ENCODE results near the gene SNX20. TPM values are rescaled to one million over a fixed set of nuclear protein-coding genes. Genes with fewer than 3 reads are reported as not detected.

The SNX20 gene
- total RNA-seq, 2 experiments from 2014 or later: 70.6 to 76.3 TPM

GRCh38 chr16:50697421-50697715 lies 16.3 kb upstream of the SNX20 start:
- H3K9me3 Mint-ChIP-seq: peaks cover 2% of the 10 kb centered on the region
- DNase-seq (no peak), ATAC-seq (ENCODE audit: low read depth) (no peak)
- H3K36me3 Mint-ChIP-seq: peaks cover 7% of the 10 kb centered on the region
- H3K27ac Mint-ChIP-seq: peak overlapping the region; percentile 82
- H3K4me1 Mint-ChIP-seq: peaks cover 39% of the 10 kb centered on the region
- H3K4me3 Mint-ChIP-seq: peak overlapping the region; percentile 75
- POLR2A ChIA-PET: no interaction called here
- H3K27me3 Mint-ChIP-seq: peaks cover 13% of the 10 kb centered on the region

- H3K27me3 Mint-ChIP-seq: peaks cover 15% of the 10 kb centered on the region
- ATAC-seq (ENCODE audit: low read depth) (no peak), DNase-seq (no peak)
- H3K4me1 Mint-ChIP-seq: peaks cover 39% of the 10 kb centered on the region
- H3K4me3 Mint-ChIP-seq: peak overlapping the region; percentile 48
- peaks cover 2% of the 10 kb centered on the region for H3K9me3 Mint-ChIP-seq
- H3K36me3 Mint-ChIP-seq: peaks cover 7% of the 10 kb centered on the region
- POLR2A ChIA-PET: interaction anchor here (1.2 kb wide), 1 partner anchor 45 kb away, joined by 3 read pairs; no protein-coding TSS in a partner anchor
- H3K27ac Mint-ChIP-seq: peak overlapping the region; percentile 69
Measured at GRCh38 chr16:50696575-50697420, 15.7 kb upstream of the SNX20 start.

GRCh38 chr16:50696126-50696525 lies 15.0 kb upstream of the SNX20 start:
- H3K4me1 Mint-ChIP-seq: peaks cover 39% of the 10 kb centered on the region
- DNase-seq (peak; percentile 28), ATAC-seq (ENCODE audit: low read depth) (no peak)
- H3K9me3 Mint-ChIP-seq: no peaks in the 10 kb centered on the region
- H3K36me3 Mint-ChIP-seq: peaks cover 3% of the 10 kb centered on the region
- H3K27ac Mint-ChIP-seq: peak overlapping the region; percentile 69
- peaks cover 15% of the 10 kb centered on the region for H3K27me3 Mint-ChIP-seq
- peak overlapping the region; percentile 48 for H3K4me3 Mint-ChIP-seq
- POLR2A ChIA-PET: interaction anchor here (1.2 kb wide), 1 partner anchor 45 kb away, joined by 3 read pairs; no protein-coding TSS in a partner anchor

- Mint-ChIP-seq H3K4me1 (peaks cover 39% of the 10 kb centered on the region), H3K9me3 (no peaks in the 10 kb centered on the region), H3K36me3 (peaks cover 2% of the 10 kb centered on the region), H3K27ac (peak overlapping the region; percentile 19), H3K4me3 (peak overlapping the region; percentile 5), H3K27me3 (peaks cover 15% of the 10 kb centered on the region)
- POLR2A ChIA-PET: interaction anchor here (0.6 to 1.2 kb wide), 3 partner anchors 21 to 50 kb away, joined by 3 to 4 read pairs (median 3); no protein-coding TSS in a partner anchor
- ATAC-seq (ENCODE audit: low read depth) (no peak), DNase-seq (no peak)
Measured at GRCh38 chr16:50695017-50696000, 14.2 kb upstream of the SNX20 start.

GRCh38 chr16:50694206-50694605 lies 13.1 kb upstream of the SNX20 start:
- Mint-ChIP-seq H3K4me1 (peaks cover 37% of the 10 kb centered on the region), H3K27me3 (peaks cover 15% of the 10 kb centered on the region), H3K36me3 (peaks cover 2% of the 10 kb centered on the region), H3K9me3 (no peaks in the 10 kb centered on the region), H3K4me3 (peak overlapping the region; percentile 78), H3K27ac (peak overlapping the region; percentile 31)
- ATAC-seq (ENCODE audit: low read depth): no peak
- POLR2A ChIA-PET: interaction anchor here (0.6 to 1.2 kb wide), 2 partner anchors 13 to 22 kb away, joined by 4 read pairs; partner anchors contain the start of gene SNX20
- no peak for DNase-seq

GRCh38 chr16:50692999-50693781 lies 12.1 kb upstream of the SNX20 start, which contains the start of gene NOD2:
Gene NOD2 (plus strand): TSS chr16:50693606. CDS start chr16:50699496, 5,890 bp downstream.
- peaks cover 35% of the 10 kb centered on the region for H3K4me1 Mint-ChIP-seq
- ATAC-seq (ENCODE audit: low read depth) (peak; percentile 43), DNase-seq (peak; percentile 53)
- POLR2A ChIA-PET: interaction anchor here (1.2 kb wide), 1 partner anchor 12 kb away, joined by 4 read pairs; the partner anchor contains the start of gene SNX20
- peak within 1 kb of the TSS; percentile 60 for H3K27ac Mint-ChIP-seq
- peak within 1 kb of the TSS; percentile 78 for H3K4me3 Mint-ChIP-seq
- H3K36me3 Mint-ChIP-seq: peaks cover 2% of the 10 kb centered on the region
- peaks cover 15% of the 10 kb centered on the region for H3K27me3 Mint-ChIP-seq
- H3K9me3 Mint-ChIP-seq: no peaks in the 10 kb centered on the region

GRCh38 chr16:50692644-50692998 lies 11.5 kb upstream of the SNX20 start:
- peaks cover 29% of the 10 kb centered on the region for H3K4me1 Mint-ChIP-seq
- peaks cover 15% of the 10 kb centered on the region for H3K27me3 Mint-ChIP-seq
- no peak for DNase-seq

GRCh38 chr16:50690177-50690576 lies 9.1 kb upstream of the SNX20 start:
- H3K4me3 Mint-ChIP-seq: no peak overlapping the region
- peaks cover under 1% of the 10 kb centered on the region for H3K36me3 Mint-ChIP-seq
- POLR2A ChIA-PET: no interaction called here
- no peaks in the 10 kb centered on the region for H3K9me3 Mint-ChIP-seq
- peaks cover 15% of the 10 kb centered on the region for H3K27me3 Mint-ChIP-seq
- DNase-seq (no peak), ATAC-seq (ENCODE audit: low read depth) (no peak)
- H3K27ac Mint-ChIP-seq: no peak overlapping the region
- H3K4me1 Mint-ChIP-seq: peaks cover 20% of the 10 kb centered on the region

More at GRCh38 chr16:50692644-50692998, 11.5 kb upstream of the SNX20 start:
- POLR2A ChIA-PET: no interaction called here
- no peak for ATAC-seq (ENCODE audit: low read depth)
- H3K36me3 Mint-ChIP-seq: peaks cover 2% of the 10 kb centered on the region
- H3K27ac Mint-ChIP-seq: peak overlapping the region; percentile 60
- H3K9me3 Mint-ChIP-seq: no peaks in the 10 kb centered on the region
- peak overlapping the region; percentile 73 for H3K4me3 Mint-ChIP-seq

GRCh38 chr16:50688867-50689266 lies 7.8 kb upstream of the SNX20 start:
- POLR2A ChIA-PET: no interaction called here
- Mint-ChIP-seq H3K27ac (no peak overlapping the region), H3K36me3 (peaks cover 2% of the 10 kb centered on the region), H3K4me1 (peaks cover 25% of the 10 kb centered on the region), H3K27me3 (peaks cover 10% of the 10 kb centered on the region), H3K9me3 (no peaks in the 10 kb centered on the region), H3K4me3 (no peak overlapping the region)
- no peak for ATAC-seq (ENCODE audit: low read depth)
- no peak for DNase-seq

GRCh38 chr16:50688083-50688482 lies 7.0 kb upstream of the SNX20 start:
- no peak for DNase-seq
- peaks cover 32% of the 10 kb centered on the region for H3K4me1 Mint-ChIP-seq
- H3K9me3 Mint-ChIP-seq: no peaks in the 10 kb centered on the region
- peaks cover 9% of the 10 kb centered on the region for H3K27me3 Mint-ChIP-seq
- no peak overlapping the region for H3K27ac Mint-ChIP-seq
- ATAC-seq (ENCODE audit: low read depth): no peak
- H3K36me3 Mint-ChIP-seq: peaks cover 2% of the 10 kb centered on the region
- POLR2A ChIA-PET: interaction anchor here (0.7 kb wide), 1 partner anchor 53 kb away, joined by 3 read pairs; the partner anchor contains the start of gene CYLD
- H3K4me3 Mint-ChIP-seq: no peak overlapping the region

- peak overlapping the region; percentile 88 for H3K27ac Mint-ChIP-seq
- H3K4me1 Mint-ChIP-seq: peaks cover 45% of the 10 kb centered on the region
- DNase-seq (no peak), ATAC-seq (ENCODE audit: low read depth) (no peak)
- H3K36me3 Mint-ChIP-seq: peaks cover 2% of the 10 kb centered on the region
- peak overlapping the region; percentile 58 for H3K4me3 Mint-ChIP-seq
- H3K9me3 Mint-ChIP-seq: no peaks in the 10 kb centered on the region
- POLR2A ChIA-PET: interaction anchor here (1.1 to 8.1 kb wide), 3 partner anchors 12 to 59 kb away, joined by 3 to 112 read pairs (median 21); partner anchors contain the start of gene CYLD
- H3K27me3 Mint-ChIP-seq: no peaks in the 10 kb centered on the region
Measured at GRCh38 chr16:50685462-50686063, 4.5 kb upstream of the SNX20 start.

- no peaks in the 10 kb centered on the region for H3K9me3 Mint-ChIP-seq
- peaks cover 5% of the 10 kb centered on the region for H3K36me3 Mint-ChIP-seq
- no peaks in the 10 kb centered on the region for H3K27me3 Mint-ChIP-seq
- H3K4me1 Mint-ChIP-seq: peaks cover 49% of the 10 kb centered on the region
- H3K27ac Mint-ChIP-seq: peak overlapping the region; percentile 88
- DNase-seq (no peak), ATAC-seq (ENCODE audit: low read depth) (no peak)
- POLR2A ChIA-PET: interaction anchor here (1.1 to 8.1 kb wide), 3 partner anchors 13 to 59 kb away, joined by 3 to 112 read pairs (median 21); partner anchors contain the start of gene CYLD
- peak overlapping the region; percentile 58 for H3K4me3 Mint-ChIP-seq
Measured at GRCh38 chr16:50684823-50685461, 3.8 kb upstream of the SNX20 start.
